Stimulated activated CD4-positive, alpha-beta T cell treated with anti-CD3 and anti-CD28 coated beads, Interleukin-2, amount 100 ng/mL, for 48 hours (primary cell): ENCODE measurements around the gene TOE1.

Experiments
- DNase-seq, 2 donors: peaks; one replicate each; pipeline ENCODE4 v3.0.0-alpha.2; 2020

The TOE1 gene

DNA sequence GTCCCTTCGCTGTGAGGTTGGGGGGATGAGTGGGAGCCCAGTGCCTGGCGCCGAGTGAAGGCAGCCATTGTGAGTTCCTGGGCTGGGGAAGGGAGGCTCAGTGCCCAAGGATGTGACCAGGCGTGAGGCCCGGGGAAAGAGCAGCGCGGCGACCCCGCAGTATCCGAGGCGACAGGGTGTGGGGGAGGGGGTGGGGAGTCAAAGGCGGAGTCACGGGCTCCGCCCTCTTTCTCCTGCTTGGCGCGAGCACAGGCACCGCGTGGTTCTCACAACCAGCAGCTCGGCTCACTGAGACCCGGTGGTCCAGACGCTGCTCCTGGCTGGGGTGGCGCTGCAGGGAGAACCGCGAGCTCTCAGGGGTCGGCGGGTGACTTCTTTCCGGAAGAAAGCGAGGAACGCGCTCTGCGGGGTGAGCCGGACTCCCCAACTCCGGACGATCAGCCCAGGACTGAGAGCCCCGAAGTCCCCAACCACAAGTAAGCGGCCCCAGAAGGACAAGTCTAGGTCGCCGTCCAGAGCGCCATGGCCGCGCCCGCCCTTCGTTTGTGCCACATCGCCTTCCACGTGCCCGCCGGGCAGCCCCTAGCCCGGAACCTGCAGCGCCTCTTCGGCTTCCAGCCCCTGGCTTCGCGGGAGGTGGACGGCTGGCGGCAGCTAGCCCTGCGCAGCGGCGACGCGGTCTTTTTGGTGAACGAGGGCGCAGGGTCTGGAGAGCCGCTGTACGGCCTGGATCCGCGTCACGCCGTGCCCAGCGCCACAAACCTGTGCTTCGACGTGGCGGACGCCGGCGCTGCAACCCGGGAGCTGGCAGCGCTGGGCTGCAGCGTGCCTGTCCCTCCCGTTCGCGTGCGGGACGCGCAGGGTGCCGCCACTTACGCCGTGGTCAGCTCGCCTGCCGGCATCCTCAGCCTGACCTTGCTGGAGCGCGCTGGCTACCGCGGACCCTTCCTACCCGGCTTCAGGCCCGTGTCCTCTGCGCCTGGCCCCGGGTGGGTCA, 13.0 kb upstream of the TOE1 start, which contains the start of gene HPDL:
HPDL (plus strand) TSS at position 269 of the 997 bp plus-strand sequence; CDS start at position 523, 254 bp downstream.
- DNase-seq = peak; percentile 59 to 69

DNA sequence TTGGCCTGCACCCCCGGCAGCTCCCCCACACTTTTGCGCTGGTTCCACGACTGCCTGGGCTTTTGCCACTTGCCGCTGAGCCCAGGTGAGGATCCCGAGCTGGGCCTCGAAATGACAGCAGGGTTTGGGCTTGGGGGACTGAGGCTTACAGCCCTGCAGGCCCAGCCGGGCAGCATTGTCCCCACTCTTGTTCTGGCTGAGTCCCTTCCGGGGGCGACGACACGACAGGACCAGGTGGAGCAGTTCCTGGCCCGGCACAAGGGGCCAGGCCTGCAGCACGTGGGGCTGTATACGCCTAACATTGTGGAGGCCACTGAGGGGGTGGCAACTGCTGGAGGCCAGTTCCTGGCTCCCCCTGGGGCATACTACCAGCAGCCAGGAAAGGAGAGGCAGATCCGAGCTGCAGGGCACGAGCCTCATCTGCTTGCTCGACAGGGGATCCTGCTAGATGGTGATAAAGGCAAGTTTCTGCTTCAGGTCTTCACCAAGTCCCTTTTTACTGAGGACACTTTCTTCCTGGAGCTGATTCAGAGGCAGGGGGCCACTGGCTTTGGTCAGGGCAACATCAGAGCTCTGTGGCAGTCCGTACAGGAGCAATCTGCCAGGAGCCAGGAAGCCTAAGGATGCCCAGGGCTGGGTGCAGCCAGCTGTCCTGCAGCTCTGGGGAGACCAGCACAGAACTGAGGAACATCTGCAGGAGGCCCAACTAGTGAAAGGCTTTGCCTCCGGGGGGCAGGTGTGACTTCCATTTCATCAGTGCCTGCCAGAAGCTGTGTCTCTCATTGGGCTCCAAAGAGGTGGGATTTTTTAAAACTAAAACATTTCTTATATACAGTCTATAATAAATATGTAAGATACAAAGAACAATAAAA, 12.1 kb upstream of the TOE1 start:
- no peak for DNase-seq

DNA sequence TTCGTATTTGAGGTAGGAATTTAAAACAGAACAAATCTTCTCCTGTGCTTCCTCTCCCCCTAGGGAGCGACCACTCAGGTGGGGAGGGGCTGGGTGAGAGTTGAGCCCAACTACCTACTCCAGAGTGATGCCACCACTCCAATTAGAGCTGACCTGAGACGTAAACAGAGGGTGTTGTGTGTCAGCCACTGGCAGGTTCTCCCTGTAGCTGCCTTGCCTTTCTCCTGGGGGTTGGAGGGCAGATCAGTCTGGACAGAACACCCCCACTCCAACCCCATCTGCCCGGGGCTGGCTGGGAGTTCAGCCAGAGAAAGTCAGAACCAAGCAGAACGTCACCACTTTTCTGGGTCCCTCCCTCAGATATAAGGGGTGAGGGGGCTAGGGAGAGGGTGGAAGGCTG, 11.3 kb upstream of the TOE1 start:
- DNase-seq = no peak

DNA sequence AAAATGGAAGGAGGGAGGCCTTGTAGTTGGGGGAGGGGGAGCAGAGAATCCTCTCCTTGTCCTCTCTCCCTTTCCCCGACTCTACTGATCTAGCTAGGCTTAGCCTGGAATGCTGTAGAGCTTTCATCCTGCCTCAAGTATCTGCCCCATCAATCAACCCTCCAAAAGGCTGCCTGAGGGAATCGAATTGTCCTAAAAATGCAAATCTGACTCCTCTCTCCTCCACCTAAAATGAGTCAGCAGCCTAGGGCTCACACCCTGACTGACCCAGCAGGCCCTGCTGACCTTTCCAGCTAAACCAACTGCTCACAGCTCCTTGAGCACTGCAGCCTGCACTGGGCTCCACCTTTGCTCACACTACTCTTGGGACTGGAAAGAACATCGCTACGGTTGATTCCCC, 10.5 kb upstream of the TOE1 start:
- no peak for DNase-seq

DNA sequence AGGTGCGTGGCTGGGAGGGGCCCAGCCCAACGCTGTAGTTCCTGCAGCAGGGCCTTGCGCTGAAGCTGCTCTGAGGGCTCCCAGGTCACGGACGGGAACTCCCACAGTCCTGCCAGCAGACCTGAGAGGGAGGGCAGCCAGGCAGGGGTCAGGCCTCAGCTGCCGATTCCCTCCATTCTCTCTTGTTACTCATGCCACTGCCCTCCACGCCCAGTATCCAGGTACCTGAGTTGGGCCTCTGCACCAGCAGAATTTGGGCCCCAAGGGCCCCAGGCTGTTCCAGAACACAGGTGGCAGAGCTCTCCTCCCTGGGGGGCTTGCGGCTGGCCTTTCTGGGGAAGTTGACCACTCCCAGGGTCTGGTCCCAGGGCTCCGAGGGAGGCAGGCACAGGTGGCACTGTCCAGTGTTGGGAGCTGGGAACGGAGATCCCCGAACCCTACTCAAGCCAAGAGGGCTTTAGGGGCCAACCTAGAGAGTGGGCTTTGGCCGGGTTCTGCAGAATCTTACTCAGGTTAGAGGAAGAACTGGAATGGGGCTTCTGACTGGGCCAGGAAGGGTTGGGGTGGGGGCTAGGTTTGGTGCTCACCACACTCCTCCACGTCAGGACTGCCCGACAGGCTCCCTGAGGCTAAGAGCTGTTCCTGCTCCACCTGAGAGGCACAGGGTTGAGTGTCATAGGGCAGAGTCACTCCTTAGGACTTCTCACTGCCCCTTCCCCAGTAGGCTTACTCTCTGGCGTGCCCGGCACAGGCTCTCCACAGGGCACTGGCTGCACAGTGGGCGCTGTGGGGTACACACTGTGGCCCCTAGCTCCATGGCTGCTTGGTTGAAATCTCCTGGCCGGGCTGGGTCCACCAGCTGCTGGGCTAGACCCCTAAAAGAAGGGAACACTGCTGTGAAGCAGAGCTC, 8.3 kb upstream of the TOE1 start:
- no peak for DNase-seq

DNA sequence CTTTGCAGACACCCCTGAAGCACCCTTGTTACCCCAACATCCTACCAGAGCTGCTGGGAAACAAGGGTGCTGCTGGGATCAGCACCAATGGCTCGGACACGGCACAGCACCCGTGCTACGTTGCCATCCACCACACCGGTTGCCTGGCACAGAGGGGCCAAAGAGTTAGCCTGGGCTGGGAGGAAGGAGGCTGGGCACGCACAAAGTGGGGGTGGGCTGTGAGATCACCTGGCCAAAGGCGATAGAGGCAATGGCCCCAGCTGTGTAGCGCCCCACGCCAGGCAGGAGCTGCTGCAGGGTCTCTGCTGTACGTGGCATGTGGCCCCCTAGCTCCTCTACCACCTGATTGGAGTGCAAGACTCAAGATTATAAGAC, 7.6 kb upstream of the TOE1 start:
- DNase-seq = no peak

DNA sequence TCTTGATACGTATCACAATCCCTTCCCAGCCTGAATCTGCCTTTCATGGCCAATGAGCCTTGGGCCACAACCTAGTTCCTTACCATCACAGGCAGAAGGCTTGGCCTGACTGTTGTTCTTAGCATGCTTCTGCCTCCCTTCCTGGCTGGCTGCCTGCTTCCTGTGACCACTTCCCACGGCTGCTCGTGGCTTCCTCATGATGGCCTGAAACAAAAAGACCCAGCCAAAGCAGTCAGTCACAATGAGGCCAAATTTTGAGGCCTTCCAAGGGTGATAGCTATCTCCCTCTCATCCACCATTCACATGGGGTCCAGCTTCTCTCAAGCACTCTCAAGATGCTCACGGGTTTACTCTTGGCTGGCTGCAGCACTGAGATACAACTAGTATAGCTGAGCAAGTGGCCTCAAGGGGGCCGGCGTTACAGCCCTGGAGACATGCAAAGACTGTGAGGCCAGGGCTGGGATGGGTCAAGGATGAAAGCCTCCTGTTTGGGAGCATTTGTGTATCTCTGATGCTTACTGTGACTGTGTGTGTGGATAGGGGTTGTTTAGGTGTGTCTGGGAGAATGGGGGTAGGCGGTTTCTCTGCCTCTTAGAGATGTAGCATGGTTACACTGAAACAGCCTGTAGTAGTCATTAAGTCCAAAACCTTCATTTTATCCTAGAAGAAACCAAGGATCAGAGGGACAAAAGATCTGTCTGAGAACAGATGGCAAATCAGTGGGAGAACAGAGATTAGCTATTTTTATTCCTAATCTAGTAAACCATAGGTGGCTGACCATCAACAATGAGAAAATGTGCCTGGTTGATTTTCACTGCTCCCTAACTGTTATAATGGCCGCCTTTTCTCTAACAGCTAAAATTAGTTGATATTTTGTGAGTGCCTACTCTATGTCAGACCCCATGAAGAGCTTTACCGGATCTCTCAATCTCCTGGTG, 5.4 kb upstream of the TOE1 start:
- no peak for DNase-seq

DNA sequence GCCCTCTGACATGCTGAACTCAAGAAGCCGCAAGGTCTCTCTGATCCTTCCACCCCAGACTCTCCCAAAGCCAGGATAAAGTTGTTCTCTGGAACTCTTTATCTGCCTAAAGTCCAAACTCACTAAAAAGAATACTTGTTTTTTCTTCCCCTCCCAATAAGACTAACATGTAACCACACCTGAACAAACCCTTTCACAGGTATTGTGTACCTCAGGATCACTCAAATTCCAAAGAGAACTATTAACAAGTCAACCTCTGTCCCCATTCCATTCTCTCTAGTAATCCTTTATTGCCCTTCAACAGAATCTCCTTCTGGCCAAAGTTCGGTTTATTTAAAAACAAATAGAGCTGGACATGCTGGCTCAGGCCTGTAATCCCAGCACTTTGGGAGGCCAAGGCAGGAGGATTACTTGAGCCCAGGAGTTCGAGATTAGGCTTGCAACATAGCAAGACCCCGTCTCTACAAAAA, 4.1 kb upstream of the TOE1 start:
- no peak for DNase-seq

DNA sequence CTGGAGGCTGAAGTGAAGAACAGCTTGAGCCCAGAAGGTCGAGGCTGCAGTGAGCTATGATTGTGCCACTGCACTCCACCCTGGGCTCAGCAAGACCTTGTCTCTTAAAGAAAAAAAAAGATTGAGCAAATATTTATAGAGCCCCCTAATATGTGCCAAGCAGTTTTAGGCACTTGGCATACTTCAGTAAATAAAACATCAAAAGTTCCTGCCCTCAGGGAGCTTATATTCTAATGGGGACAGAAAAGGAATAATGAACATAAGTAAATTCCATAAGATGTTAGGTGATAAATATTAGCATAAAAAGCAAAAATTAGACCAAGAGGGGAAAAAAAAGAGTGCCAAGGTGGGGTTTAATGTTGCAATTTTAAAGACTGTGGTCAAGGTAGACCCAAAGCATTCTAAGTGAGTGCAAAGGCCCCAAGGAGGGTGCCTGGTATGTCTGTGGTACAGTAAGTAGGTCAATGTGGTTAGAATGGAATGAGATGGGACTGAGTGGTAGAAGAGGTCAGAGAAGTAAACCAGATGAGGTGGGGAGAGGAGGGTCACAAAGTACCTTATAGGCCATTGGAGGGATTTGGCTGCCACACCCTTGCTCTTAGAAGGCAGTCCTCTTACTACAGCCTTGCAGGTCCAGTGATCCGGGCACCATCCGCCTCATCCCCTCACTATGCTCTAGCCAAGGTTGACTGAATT, 2.2 kb upstream of the TOE1 start:
- DNase-seq = no peak

DNA sequence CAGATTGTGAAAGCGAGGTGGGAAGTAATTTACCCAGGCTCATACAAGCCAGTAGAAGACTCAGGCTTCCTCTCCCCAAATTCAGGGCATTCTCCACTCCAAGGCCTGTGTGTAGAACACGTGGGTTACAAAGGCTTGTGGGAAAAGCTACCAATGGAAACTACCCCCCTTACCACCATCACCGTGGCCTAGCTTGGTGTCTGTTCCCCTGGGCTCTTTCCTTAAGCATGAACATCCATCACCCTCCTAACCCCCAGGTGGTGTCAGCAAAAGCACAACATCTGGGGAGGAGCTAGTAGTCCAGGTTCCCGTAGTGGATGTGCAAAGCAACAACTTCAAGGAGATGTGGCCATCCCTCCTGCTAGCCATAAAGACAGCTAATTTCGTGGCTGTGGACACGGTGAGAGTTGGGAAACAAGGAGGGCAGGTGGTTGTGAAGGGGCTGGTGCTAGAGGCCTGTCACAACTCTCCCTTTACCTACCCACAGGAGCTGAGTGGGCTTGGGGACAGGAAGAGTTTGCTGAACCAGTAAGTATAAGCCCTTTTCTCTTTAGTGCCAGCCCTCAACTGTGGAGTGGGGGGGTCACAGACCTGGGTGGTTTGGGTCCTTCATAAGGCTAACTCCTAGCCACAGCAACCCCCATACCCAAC, 971 bp downstream of the TOE1 start:
- no peak for DNase-seq

DNA sequence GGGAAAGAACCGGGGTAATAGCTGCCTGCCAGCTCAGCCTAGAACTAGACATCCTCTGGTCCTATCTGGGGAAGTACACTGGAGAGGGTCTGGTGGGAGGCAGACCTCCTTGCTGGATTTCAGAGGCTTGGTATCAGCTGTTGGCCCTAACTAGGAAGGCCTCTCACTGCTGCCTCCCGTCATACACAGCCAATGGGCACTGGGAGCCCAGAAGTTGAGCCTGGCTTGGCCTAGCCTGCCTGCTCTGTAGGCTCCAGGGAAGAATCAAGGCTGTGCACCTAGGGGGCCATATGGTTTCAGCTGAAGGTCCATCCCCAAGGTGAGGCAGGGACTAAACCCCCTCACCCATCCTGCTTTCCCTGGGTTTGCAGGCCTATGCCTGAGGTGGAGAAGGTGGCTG, 4.5 kb downstream of the TOE1 start:
- no peak for DNase-seq

DNA sequence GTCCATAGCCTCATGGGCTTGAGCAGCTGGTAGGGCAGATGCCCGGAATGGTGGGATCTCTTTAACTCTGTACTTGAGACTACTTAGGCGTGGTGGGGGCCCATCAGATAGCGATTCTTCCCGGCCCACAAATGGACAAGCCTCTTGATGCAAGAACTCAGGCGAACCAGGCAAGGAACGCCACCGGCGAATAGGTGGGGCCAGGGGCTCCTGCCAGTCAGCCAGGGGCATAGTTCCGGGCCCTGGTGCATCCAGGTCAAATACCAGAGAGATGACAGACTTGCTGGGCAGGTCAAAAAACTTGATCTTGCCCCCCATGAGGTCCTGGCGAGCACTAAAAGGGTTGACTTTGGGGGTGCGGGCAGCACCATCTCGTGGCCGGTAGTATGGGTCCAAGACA, 5.0 kb downstream of the TOE1 start:
- no peak for DNase-seq

DNA sequence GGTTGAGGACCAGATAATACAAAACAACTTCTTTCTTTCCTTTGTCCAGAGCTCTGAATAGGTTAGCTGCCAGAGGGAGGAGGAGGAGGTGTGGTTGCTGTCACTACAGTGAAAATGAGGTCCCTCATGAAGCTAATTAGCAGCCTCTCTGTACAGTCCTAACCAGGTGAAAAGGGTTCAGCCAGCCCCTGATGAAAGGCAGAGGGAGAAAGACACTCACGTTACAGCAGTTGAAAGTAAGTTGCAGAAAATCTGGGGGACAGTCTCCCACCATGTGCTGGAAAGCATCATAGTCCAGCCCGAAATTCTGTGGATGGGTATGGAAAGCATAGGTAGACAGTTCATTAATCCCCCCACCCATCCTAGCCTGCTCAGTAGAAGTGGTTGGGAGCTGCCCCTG, 6.5 kb downstream of the TOE1 start:
- DNase-seq = no peak

DNA sequence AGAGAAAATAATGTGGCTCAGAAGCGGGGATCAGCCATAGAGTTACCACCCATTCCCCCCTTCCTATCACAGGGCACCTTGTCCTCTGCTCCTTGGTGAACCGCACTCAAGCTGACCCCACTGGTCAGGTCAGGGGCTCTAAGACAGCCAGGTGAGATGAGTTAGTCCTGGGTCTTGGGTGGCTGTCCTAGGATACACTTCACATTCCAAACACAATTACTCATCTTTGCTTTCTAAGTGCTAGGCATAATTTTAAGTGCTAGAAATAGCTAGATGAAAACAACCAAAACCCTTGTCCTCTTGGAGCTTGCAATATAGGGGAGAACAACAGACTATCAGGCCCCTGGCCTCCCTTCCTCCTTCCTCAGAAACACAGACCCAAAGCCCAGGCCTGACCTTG, 8.1 kb downstream of the TOE1 start:
- DNase-seq = no peak

DNA sequence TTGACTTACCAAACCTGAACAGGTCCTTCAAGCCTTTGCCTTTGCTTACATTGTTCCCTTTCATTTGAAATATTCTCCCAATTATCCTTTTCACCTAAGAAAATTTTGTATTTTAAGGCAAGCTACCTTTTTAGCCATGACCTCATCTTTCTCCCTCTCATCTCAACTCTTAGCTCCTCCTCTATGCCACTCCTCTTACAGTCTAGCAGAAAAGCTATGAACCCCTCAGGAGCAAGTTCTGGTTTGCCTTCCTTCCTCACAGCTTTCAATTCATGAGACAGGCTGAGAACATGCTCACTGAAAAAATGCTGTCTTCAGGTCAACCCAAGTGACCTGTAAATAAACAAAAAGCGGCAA, 8.6 kb downstream of the TOE1 start:
- DNase-seq = no peak

DNA sequence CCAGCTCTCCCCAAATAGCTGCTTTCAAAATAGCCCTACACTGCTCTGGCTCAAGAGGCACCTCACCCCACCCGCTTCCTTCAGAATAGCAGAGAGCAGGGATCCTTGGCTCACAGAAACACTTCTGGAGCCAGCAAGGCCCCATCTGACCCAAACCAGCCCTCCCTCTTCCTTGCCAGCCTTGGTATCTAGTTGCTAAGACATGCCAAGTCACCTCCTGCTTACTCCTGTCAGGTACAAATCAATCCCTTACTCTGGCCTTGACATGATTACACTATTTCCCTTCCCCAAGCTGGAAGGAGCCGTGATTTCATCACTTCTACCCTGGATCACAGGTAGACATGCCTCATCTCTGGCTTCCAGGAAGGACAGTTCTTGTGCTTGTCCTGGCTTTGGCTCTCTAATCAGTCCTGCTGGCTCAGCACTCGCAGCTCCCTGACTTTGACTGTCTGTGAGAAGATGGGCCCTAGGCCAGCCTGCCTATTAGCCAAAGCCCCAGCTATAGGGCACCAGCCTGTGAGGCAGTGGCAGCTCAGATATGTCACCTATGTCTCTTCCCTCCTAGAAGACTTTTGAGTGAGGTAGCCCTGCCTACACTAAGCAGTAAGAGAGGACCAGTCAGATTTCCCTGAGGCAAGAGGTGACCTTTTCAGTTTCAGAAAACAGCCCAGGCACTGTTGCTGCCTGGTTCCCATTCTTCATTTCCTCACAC, 9.2 kb downstream of the TOE1 start:
- DNase-seq = no peak

DNA sequence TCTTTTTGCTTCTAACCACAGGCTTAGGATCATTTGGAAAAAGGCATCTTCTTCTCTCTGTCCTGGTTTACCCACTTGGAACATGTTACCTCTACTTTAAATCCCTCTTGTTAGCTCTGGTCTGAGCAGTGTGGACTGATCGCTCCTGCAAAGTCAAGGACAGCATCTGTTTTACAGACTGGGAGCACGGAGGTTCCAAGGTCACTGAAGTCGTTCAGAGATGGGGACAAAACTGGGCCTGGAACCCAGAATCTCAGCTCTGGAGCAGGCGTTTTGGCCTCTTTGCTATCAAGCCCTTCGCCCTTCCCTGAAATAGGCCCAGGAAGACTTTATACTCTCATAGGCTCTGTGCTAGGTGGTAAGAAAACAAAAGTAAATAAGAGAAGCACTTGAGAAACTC, 11.5 kb downstream of the TOE1 start:
- no peak for DNase-seq

DNA sequence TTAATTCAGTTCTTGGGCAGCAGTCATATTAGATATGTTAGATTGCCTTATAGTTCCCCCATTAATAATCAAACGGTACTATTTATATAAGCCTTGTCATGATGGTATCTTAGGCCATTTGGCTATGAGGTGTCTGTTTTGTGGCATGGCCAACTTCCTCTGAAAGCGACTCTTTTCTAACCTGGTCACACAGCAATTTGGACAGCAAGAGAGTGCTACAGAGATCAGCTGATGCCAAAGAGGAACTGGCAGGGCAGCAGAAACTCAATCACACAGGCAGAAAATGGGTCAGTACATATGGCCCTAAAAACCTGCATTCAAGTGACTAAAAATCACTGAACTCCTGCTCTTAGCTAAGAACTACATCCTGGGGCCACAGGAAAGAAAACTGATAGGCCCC, 13.7 kb downstream of the TOE1 start:
- DNase-seq = no peak

DNA sequence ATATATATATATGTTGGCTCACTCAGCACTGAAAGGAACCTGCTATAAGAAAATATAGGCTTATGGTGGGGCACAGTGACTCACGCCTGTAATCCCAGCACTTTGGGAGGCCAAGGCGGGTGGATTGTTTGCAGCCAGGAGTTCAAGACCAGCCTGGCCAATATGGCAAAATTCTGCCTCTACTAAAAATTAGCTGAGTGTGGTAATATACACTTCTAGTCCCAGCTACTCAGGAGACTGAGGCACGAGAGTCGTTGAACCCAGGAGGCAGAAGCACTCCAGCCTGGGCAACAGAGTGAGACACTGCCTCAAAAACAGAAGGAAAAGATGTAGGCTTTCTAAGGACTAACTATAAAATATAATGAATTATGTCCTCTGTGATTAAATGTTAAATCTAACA, 14.9 kb downstream of the TOE1 start:
- no peak for DNase-seq

DNA sequence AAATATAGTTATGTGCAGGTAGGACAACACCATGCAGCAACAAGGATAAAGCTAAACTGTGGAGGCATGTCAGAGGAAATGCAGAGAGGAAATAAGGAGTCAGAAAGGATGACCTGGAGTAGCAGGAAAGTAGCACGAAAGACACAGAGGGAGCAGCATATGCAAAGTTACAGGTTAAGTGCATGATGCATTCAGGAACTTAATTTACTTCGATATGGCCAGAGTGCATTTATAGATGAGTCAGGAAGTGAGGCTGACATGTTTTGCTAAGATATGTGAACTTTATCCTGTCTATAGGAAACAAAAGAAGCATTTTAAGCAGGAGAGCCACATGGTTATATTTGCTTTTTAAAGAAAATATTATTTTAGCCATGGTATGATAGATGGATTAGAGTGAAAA, 15.7 kb downstream of the TOE1 start:
- DNase-seq = no peak
